Suprapubic skin (tissue), 4 donors: ENCODE results near the gene RBM38. TPM values are rescaled to one million over a fixed set of nuclear protein-coding genes. Genes with fewer than 3 reads are reported as not detected.

Experiments used
- DNase-seq, 2 donors: peaks; one replicate each; pipeline ENCODE4 v3.0.0-alpha.2; 2019; ENCODE audit warnings: low spot score in 2 of 2
- H3K27ac ChIP-seq: fragments of 200-600 bp; sonication (generic); one replicate; pipeline ENCODE4 v1.5.1; 2019
- H3K27me3 ChIP-seq: fragments of 200-600 bp; sonication (generic); one replicate; pipeline ENCODE4 v1.5.1; 2019
- H3K36me3 ChIP-seq: fragments of 200-600 bp; sonication (generic); one replicate; pipeline ENCODE4 v1.5.1; 2019
- H3K4me1 ChIP-seq: fragments of 200-600 bp; sonication (generic); one replicate; pipeline ENCODE4 v1.5.1; 2019
- H3K4me3 ChIP-seq: fragments of 200-600 bp; sonication (generic); one replicate; pipeline ENCODE4 v1.5.1; 2019; ENCODE audit warnings: mild to moderate bottlenecking
- H3K9me3 ChIP-seq: fragments of 200-600 bp; sonication (generic); one replicate; pipeline ENCODE4 v1.5.1; 2019
- CTCF ChIP-seq, 2 donors: fragments of 200-600 bp in 1 of 2; fragments of 450-650 bp in 1 of 2; sonication (generic) in 1 of 2; IDR thresholded peaks; one replicate each; pipeline ENCODE4 v1.5.1; 2016 to 2019; ENCODE audit warnings: antibody characterized with exemption in 2 of 2, mild to moderate bottlenecking in 1 of 2, moderate library complexity in 1 of 2
- EP300 ChIP-seq: sonication (generic); formaldehyde crosslinking; IDR thresholded peaks from one replicate; pipeline ENCODE4 v1.6.1; 2017; ENCODE audit warnings: antibody characterized with exemption
- POLR2A ChIP-seq, 2 donors: fragments of 450-650 bp; IDR thresholded peaks; one replicate each; pipeline ENCODE4 v1.6.1; 2017; ENCODE audit warnings: antibody characterized with exemption in 2 of 2, mild to moderate bottlenecking in 2 of 2, moderate library complexity in 2 of 2
- POLR2AphosphoS5 ChIP-seq, 3 donors: sonication (generic); formaldehyde crosslinking; IDR thresholded peaks; one replicate each; pipeline ENCODE4 v1.6.1; 2017; ENCODE audit warnings: antibody characterized with exemption in 3 of 3
- WGBS: methylation state at CpG from one replicate; pipeline ENCODE4 v1.1.5; 2018; 5-methylcytosine and 5-hydroxymethylcytosine counted together
- total RNA-seq, 4 donors: library from RNA; depleted of rRNA; stranded (reverse); fragments of >200 nt; gene quantifications; one replicate each; pipeline ENCODE4 v1.1.0, GENCODE V29; 2016

The RBM38 gene
- total RNA-seq, 4 donors from 2014 or later = 8.7 to 16.7 (median 12.8) TPM

DNA sequence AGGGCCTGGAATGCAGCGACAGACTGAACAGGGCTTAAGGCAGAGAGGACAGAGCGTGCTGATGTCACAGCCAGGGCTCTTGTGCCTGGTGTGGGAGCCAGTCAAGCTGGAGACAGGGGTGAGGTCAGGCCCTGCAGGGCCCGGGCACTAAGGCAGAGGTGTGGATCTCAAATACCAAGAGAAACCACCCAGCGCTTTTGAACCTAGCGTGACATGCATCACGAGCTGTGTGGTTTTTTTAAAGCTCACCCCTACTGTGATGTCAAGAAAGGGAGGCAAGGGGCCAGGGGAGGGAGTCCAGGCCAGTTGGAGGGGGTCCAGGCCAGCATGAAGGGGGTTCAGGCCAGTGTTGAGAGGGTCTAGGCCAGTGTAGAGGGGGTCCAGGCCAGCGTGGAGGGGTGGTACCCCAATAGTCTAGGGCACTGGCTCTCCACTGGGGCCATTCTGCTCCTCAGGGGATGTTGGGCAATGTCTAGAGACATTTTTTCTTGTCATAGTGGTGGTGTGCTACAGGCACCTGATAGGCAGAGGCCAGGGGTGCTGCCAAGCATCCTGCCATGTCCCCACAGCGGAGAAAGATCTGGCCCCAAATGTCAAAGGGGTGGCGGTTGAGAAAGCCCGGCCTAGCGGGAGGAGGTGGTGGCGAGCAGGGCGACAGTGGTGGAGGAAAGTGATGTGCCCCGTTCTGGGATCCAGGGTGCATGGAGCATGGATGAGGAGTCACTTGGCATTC, 42.6 kb downstream of the RBM38 start:
- 89% methylated on average over 12 of the region's 14 CpGs for WGBS
- H3K27me3 ChIP-seq = no peaks in the 10 kb centered on the region
- H3K4me3 ChIP-seq = no peak overlapping the region
- H3K36me3 ChIP-seq = no peaks in the 10 kb centered on the region
- TF ChIP-seq POLR2A (IDR thresholded peaks at IDR 0.05) (no peak), EP300 (no peak), POLR2AphosphoS5 (IDR thresholded peaks at IDR 0.05) (no peak), CTCF (IDR thresholded peaks at IDR 0.05) (no peak)
- no peaks in the 10 kb centered on the region for H3K9me3 ChIP-seq
- no peak for DNase-seq
- peaks cover 32% of the 10 kb centered on the region for H3K4me1 ChIP-seq
- no peak overlapping the region for H3K27ac ChIP-seq

DNA sequence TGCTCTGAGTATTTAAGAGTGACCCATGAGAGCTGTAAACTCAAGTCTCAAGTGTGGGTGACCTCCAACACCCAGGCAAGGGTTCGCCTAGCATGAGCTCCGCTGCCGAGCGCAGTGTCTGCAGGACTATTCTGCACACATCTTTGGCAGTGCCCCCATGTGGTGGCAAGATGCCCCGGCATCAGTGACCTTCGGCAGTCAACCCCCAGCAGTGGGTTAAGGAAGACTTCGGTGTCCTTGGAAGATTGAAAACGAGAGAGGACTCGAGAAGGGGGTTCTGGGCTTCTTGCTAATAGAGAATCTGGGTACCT, 43.1 kb downstream of the RBM38 start:
- TF ChIP-seq POLR2A (IDR thresholded peaks at IDR 0.05) (no peak), EP300 (no peak), CTCF (IDR thresholded peaks at IDR 0.05) (no peak), POLR2AphosphoS5 (IDR thresholded peaks at IDR 0.05) (no peak)
- Histone ChIP-seq H3K27me3 (no peaks in the 10 kb centered on the region), H3K4me3 (no peak overlapping the region), H3K36me3 (no peaks in the 10 kb centered on the region), H3K4me1 (peaks cover 34% of the 10 kb centered on the region), H3K9me3 (no peaks in the 10 kb centered on the region), H3K27ac (no peak overlapping the region)
- WGBS = 93% methylated on average over 9 of the region's 9 CpGs
- DNase-seq = no peak

DNA sequence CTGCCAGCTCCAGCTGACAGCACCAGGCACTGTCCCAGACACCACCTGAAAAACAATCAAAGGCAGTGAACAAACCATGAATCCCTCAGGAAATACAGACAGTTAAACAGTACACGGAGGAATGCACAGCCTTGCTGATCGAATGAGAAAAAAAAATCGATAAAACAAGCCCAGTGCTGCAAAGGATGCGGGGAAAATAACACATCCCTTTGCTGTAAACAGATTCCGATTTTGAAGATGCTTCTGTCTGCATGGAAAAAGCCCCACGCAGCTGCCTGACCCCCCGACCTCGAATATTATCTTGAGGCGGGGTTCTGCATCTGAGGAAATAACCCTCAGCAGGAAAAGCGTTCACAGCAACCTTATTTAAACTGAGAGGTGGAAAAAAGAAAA, 43.9 kb downstream of the RBM38 start:
- Histone ChIP-seq H3K27ac (no peak overlapping the region), H3K36me3 (no peaks in the 10 kb centered on the region), H3K27me3 (no peaks in the 10 kb centered on the region), H3K4me1 (peaks cover 40% of the 10 kb centered on the region), H3K9me3 (no peaks in the 10 kb centered on the region), H3K4me3 (no peak overlapping the region)
- DNase-seq = no peak
- TF ChIP-seq CTCF (IDR thresholded peaks at IDR 0.05) (no peak), POLR2A (IDR thresholded peaks at IDR 0.05) (no peak), EP300 (no peak), POLR2AphosphoS5 (IDR thresholded peaks at IDR 0.05) (no peak)
- WGBS = 56% methylated on average over 10 of the region's 10 CpGs

DNA sequence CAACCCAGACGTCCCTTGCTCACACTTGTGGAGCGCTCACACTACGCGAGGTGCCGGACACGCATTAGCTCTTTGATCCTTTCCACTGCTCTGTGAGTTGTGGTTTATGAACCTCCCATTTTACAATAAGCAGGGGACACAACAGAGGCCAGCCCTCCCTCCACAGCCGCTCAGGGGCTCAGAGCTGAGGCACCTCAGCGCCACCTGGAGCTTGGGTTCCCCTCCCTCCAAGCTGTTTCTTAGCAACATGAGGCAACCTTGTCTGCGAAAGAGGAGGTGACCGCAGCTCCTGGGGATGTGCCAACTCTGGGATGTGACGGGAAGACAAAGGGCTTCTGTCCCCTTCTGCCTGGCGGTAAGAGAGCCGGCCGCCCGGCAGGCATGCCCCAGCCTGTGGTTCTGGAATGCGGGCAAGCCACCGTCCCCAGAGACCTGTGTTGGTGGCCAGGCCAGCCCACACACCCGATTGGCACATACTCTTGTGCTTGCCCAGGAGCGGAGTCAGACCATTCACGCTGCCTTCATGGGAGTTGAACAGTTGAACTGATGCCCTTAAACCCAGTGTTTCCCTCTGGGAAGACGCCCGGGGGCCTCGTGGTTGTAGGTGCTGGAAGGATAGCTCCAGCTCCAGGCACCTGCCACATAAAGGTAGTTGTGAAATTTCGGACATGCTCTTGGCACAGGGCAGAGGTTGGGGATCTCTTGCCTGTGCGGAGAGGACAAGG, 44.5 kb downstream of the RBM38 start:
- WGBS = 37% methylated on average over 13 of the region's 25 CpGs
- peak; percentile 83 to 89 for DNase-seq
- H3K27ac ChIP-seq = no peak overlapping the region
- TF ChIP-seq CTCF (IDR thresholded peaks at IDR 0.05) (no peak), POLR2A (IDR thresholded peaks at IDR 0.05) (no peak)
- H3K36me3 ChIP-seq = no peaks in the 10 kb centered on the region
- no peaks in the 10 kb centered on the region for H3K27me3 ChIP-seq
- H3K4me3 ChIP-seq = no peak overlapping the region
- peaks cover 45% of the 10 kb centered on the region for H3K4me1 ChIP-seq
- no peaks in the 10 kb centered on the region for H3K9me3 ChIP-seq

DNA sequence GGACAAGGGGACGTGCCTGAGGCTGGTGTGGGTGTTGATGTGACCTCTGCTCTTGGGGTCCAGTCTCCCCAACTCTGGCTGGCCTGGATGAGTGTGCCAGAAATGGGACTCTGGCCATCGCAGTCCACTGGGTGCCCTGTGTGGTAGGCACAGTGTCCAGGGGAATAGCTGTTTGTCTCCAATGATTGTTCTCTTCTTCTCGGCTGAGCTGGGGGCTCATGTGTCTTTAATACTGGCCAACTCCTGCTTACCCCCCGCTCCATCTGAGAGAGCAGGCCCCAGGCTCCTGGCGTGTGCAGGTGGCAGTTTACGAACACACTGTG, 45.0 kb downstream of the RBM38 start:
- 79% methylated on average over 5 of the region's 6 CpGs for WGBS
- H3K4me1 ChIP-seq = peaks cover 50% of the 10 kb centered on the region
- DNase-seq = no peak
- TF ChIP-seq CTCF (IDR thresholded peaks at IDR 0.05) = no peak
- no peak for TF ChIP-seq POLR2A (IDR thresholded peaks at IDR 0.05)
- TF ChIP-seq EP300 = no peak
- no peak for TF ChIP-seq POLR2AphosphoS5 (IDR thresholded peaks at IDR 0.05)
- no peaks in the 10 kb centered on the region for H3K9me3 ChIP-seq
- no peak overlapping the region for H3K4me3 ChIP-seq
- no peaks in the 10 kb centered on the region for H3K27me3 ChIP-seq
- no peak overlapping the region for H3K27ac ChIP-seq
- no peaks in the 10 kb centered on the region for H3K36me3 ChIP-seq
